Omental fat pad (tissue), 4 donors: ENCODE data around the gene CD84. TPM values are rescaled to one million over a fixed set of nuclear protein-coding genes. Genes with fewer than 3 reads are reported as not detected.
A peak's percentile ranks its signal among the peaks of the same experiment; 100 is the strongest.

ENCODE experiments used
- ATAC-seq: fragments of 150-250 bp; one replicate; pipeline ENCODE4 v1.9.1; 2016; ENCODE audit warnings: mild to moderate bottlenecking, moderate library complexity; ENCODE audit not compliant: low FRiP score
- DNase-seq: peaks from one replicate; pipeline ENCODE4 v3.0.0-alpha.2; 2019; ENCODE audit warnings: low spot score
- total RNA-seq, 4 donors: library from RNA; depleted of rRNA; stranded (reverse); fragments of >200 nt; gene quantifications; one replicate each; pipeline ENCODE4 v1.1.0, GENCODE V29; 2016
- TF ChIP-seq, protein P1 (sequence below), 3 donors: fragments of 450-650 bp; IDR thresholded peaks; one replicate each; pipeline ENCODE4 v1.5.1; 2016 to 2017; ENCODE audit warnings: antibody characterized with exemption in 3 of 3, mild to moderate bottlenecking in 3 of 3, moderate library complexity in 2 of 3

The CD84 gene
- total RNA-seq, 4 donors from 2014 or later = 10.6 to 33.4 (median 13.8) TPM

- TF ChIP-seq, protein P1, sequence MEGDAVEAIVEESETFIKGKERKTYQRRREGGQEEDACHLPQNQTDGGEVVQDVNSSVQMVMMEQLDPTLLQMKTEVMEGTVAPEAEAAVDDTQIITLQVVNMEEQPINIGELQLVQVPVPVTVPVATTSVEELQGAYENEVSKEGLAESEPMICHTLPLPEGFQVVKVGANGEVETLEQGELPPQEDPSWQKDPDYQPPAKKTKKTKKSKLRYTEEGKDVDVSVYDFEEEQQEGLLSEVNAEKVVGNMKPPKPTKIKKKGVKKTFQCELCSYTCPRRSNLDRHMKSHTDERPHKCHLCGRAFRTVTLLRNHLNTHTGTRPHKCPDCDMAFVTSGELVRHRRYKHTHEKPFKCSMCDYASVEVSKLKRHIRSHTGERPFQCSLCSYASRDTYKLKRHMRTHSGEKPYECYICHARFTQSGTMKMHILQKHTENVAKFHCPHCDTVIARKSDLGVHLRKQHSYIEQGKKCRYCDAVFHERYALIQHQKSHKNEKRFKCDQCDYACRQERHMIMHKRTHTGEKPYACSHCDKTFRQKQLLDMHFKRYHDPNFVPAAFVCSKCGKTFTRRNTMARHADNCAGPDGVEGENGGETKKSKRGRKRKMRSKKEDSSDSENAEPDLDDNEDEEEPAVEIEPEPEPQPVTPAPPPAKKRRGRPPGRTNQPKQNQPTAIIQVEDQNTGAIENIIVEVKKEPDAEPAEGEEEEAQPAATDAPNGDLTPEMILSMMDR (IDR thresholded peaks at IDR 0.05) = no peak
- ATAC-seq = no peak
- no peak for DNase-seq
Observed at GRCh38 chr1:160608941-160609340, 29.6 kb upstream of the CD84 start.

- DNase-seq (no peak), ATAC-seq (no peak)
- TF ChIP-seq, protein P1 (IDR thresholded peaks at IDR 0.05) = no peak
Observed at GRCh38 chr1:160608514-160608913, 29.2 kb upstream of the CD84 start.

DNA sequence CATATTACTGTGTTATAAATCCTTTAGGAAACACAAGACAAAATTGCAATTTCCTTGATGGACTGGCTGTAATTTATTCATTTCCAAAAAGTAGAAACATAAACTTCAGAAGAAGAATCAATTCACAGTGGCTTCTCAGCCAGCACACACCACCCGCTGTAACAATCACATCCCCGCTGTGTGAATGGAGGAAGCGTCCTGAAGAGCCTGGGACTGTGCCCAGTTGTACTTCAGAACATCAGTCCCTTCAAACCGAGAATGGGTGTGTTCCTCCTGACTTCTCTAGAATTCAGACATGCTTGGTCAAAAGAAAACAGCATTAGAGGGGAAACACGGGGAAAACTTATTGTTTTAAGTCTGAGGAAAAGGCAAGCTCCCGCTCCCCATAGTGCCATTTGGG lies 28.8 kb upstream of the CD84 start:
- TF ChIP-seq, protein P1 (IDR thresholded peaks at IDR 0.05) = no peak
- ATAC-seq (no peak), DNase-seq (no peak)

DNA sequence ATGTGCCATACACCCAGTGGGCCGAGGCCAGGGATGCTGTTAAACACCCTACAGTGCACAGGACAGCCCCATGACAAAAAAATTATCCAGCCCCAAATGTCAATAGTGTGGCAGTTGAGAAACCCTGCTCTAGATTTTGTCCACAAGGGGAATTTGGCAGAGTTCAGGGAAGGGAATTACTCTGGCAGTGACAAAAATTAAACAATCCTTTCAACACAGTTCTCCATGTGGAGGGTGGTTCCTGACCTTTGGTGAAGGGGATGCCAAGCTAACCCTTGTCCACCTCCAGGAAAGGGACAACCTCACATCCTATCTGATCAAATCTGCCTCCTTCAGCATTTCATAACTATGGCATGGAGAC lies 28.4 kb upstream of the CD84 start:
- no peak for ATAC-seq
- DNase-seq = no peak
- TF ChIP-seq, protein P1 (IDR thresholded peaks at IDR 0.05) = no peak

DNA sequence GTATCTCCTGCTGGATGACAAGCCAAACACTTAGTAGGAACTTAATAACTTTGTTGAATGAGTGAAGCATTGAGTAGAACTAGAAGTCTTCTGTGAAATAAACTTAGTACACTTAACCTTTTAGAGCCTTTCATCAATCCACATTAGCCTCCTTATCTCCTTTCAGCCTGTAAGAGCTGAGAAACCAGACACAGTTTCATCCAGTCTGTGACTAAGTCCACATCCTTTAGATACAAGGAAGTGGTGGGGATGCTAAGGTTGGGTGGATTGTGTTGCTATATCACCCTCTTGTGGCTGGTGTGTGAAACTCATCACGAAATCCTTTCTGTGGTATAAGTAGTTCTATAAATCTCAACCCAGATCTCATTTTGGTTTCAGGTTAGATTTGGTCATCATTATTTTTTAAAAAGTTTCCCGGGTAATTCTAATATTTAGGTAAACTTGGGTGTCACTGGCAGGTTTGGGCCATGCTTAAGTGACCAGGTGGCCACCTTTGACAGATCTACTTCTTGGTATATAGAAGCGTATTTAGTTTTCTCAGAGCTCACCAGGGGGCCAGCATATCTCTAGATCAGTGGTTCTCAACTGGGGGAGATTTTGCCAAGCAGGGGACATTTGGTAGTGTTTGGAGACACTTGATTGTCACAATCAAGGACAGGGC lies 27.8 kb upstream of the CD84 start:
- DNase-seq = no peak
- peak; percentile 75 for ATAC-seq

GRCh38 chr1:160606611-160607010 lies 27.3 kb upstream of the CD84 start:
- DNase-seq = no peak
- TF ChIP-seq, protein P1 (IDR thresholded peaks at IDR 0.05) = no peak
- no peak for ATAC-seq

More for the DNA sequence above, 27.8 kb upstream of the CD84 start:
- TF ChIP-seq, protein P1 (IDR thresholded peaks at IDR 0.05) = no peak

DNA sequence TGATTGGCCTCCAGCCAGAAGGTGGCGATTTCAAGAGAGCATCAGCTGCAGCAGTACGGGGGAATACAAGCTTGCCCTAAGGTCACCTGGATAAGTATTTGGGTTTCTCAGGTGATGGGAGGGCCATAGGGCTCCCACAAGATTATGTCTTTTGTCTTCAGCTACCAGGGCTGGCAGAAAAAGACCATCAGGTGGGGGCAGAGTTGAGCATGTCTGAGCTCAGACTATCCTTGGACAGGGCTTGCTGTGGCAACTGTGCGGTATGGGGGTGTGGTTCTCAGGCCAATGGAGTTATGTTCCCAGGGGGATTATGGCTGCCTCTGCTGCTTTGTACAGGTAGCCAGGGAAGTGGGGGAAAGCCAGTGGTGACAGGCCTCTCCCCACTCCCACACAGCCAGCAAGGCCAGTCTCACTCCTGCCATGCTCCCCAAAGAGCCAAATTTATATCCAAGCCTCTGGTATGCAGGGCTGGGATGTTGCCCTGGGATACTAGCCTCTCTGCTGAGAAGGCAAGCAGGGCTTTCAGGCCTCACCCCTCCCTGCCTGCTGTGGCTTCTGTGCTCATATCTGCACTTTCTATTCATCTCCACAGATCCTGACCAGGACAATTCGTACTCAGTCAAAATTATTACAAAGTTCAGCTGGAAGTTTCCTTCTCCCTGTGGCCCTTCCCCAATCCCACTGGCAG lies 26.6 kb upstream of the CD84 start:
- TF ChIP-seq, protein P1 (IDR thresholded peaks at IDR 0.05) = no peak
- ATAC-seq (no peak), DNase-seq (no peak)
